HG03378 (cell line): ENCODE data around the gene SUMO4.

Experiments
- ATAC-seq: cut with Tn5 transposase; IDR thresholded peaks from one replicate; pipeline ENCODE4 v1.9.1; 2021; ENCODE audit warnings: mild to moderate bottlenecking, moderate library complexity; ENCODE audit not compliant: unreplicated experiment

SUMO4 gene

GRCh38 chr6:149400050-149400449, at the start of gene SUMO4:
Gene SUMO4 (plus strand): TSS chr6:149400262. CDS start chr6:149400392, 130 bp downstream.
- no peak for ATAC-seq

- no peak for ATAC-seq
These were observed 46.1 kb upstream of the SUMO4 start for GRCh38 chr6:149354009-149354408.

GRCh38 chr6:149356081-149356750, 43.8 kb upstream of the SUMO4 start:
- ATAC-seq = no peak

- no peak for ATAC-seq
These were observed 42.1 kb upstream of the SUMO4 start for GRCh38 chr6:149357726-149358538.

GRCh38 chr6:149359440-149359839, 40.6 kb upstream of the SUMO4 start:
- no peak for ATAC-seq

GRCh38 chr6:149360536-149360935, 39.5 kb upstream of the SUMO4 start:
- no peak for ATAC-seq

- no peak for ATAC-seq
These were observed 37.8 kb upstream of the SUMO4 start for GRCh38 chr6:149362289-149362688.

- no peak for ATAC-seq
These were observed 36.9 kb upstream of the SUMO4 start for GRCh38 chr6:149363154-149363553.

- ATAC-seq = no peak
These were observed 35.5 kb upstream of the SUMO4 start for GRCh38 chr6:149364557-149364956.

GRCh38 chr6:149365197-149365596, 34.9 kb upstream of the SUMO4 start:
- ATAC-seq = no peak

- ATAC-seq = no peak
These were observed 33.7 kb upstream of the SUMO4 start for GRCh38 chr6:149366267-149366921.

GRCh38 chr6:149368065-149368464, 32.0 kb upstream of the SUMO4 start:
- ATAC-seq = no peak

GRCh38 chr6:149371154-149371553, 28.9 kb upstream of the SUMO4 start:
- no peak for ATAC-seq

GRCh38 chr6:149372062-149372461, 28.0 kb upstream of the SUMO4 start:
- ATAC-seq = no peak

- ATAC-seq = no peak
These were observed 26.6 kb upstream of the SUMO4 start for GRCh38 chr6:149373511-149373910.

- no peak for ATAC-seq
These were observed 20.1 kb upstream of the SUMO4 start for GRCh38 chr6:149379977-149380376.

- no peak for ATAC-seq
These were observed 19.5 kb upstream of the SUMO4 start for GRCh38 chr6:149380523-149380922.

- ATAC-seq = no peak
These were observed 16.7 kb upstream of the SUMO4 start for GRCh38 chr6:149383371-149383770.

GRCh38 chr6:149384464-149384863, 15.6 kb upstream of the SUMO4 start:
- ATAC-seq = no peak

GRCh38 chr6:149385998-149386646, 13.9 kb upstream of the SUMO4 start:
- no peak for ATAC-seq

GRCh38 chr6:149387779-149388512, 12.1 kb upstream of the SUMO4 start:
- ATAC-seq = no peak
